Measurements from ENCODE around the gene HDAC7. TPM values are rescaled to one million over a fixed set of nuclear protein-coding genes. Genes with fewer than 3 reads are reported as not detected.

The HDAC7 gene
- total RNA-seq, 2 experiments from 2014 or later: 225 to 247 TPM

DNA sequence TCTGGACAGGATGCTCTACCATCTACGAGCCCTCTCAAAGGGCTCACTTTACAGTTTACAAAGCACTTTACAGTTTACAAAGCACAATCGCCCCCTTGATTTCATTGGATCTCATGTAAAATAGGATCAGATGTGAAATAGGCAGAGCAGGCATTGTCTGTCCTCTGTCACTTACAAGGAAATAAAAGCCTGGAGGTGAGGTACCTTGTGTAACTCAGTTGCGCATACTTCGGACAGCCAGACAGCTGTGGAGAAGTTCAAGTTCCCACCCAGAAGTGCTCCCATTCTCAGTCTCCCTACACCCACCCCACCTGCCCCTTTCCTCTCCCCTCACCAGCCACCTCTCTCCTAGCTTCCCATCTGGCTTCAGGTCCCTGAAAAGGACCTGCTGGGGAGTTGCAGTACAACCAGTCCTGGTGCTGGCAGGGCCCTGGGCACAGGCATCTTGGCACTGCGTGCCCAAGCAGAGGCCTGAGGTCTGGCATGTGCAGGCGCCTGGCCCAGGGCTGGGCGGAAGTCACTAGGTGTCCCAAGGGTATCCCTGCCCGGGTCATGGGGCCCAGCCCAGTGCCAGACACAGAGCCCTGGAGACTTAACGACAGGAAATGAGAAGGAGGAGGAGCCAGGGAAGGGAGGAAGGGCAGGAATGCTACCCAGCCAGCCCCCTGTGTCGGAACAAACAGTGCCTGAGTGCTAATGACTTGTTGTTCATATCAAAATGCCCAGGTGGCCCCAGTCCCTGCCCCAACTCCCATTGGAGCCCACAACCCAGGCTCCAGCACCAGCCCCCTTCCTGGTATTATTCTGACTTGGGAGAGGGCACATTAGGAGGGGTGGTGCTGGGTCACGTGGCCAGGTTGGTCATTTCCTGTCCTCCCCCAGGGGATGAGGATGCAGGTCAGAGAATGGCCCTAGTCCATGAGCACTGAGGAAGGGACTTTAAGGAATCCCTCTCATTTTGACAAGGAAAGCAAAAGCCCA is 66.4 kb downstream of the HDAC7 start:
- POLR2A ChIA-PET: no interaction called here
- CTCF ChIA-PET: interaction anchor here (1.1 to 14.0 kb wide), 2 partner anchors 11 to 26 kb away, joined by 3 to 147 read pairs; no protein-coding TSS in a partner anchor

DNA sequence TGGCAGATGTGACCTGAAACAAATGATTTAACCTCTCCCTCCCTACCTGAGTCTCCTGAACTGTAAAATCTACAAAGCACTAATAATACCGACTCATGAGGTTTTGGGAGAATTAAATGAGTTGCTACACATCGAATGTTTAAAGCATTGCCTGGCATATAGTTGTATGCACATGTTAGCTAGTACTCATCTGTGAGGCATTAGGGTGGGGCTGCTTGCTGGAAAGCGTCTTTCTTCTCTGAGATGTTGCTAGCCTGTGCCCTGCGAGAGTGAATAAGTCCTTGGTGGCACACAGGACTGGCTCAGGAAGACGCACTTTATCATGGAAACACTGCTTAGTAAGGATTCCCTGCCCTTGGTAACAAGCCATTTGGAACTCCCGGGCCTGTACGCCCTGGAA is 67.2 kb downstream of the HDAC7 start:
- ChIA-PET CTCF (interaction anchor here (14.0 kb wide), 1 partner anchor 10 kb away, joined by 147 read pairs; no protein-coding TSS in a partner anchor), POLR2A (no interaction called here)

DNA sequence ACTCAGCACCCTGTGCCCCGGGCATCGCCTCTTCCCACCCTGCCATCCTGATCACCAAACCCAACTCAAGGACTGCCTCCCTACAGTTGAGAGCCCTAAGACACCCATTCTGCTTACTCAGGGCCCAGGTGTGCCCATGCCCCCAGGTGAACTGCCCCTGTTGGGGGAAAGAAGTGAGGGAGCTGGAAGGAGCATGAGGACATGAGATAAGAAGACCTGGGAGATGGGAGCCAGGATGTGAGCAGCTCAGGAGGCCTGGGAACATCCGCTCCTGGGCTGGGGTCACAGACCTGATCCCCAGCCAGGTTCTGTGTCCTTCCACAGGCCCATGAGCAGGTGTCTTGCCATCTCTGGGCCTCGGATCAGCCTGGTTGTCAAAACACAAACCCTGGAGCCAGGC is 67.6 kb downstream of the HDAC7 start:
- CTCF ChIA-PET: interaction anchor here (13.0 to 14.0 kb wide), 2 partner anchors 9 to 22 kb away, joined by 147 to 289 read pairs; partner anchors contain the start of gene SLC48A1
- POLR2A ChIA-PET: no interaction called here

DNA sequence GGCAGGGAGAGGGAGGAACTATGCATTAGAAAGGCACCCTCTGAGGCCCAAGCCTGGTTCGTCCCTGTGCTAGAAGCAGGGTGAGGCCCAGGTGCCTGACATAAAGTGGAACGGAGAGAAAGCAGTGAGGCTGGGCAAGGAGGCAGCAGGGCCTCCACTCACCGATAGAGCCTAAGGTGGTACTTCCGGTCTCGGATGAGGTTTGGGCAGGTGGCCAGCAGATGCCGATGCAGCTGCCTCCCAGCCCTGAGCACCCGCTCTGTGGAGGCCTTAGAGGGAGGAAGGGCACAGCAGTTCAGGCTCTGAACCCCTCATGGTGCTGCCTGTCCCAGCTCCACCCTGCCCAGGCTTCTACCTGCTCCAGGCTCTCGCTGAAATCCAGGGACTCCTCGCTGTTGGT is 68.1 kb downstream of the HDAC7 start:
- ChIA-PET CTCF (interaction anchor here (13.0 to 14.0 kb wide), 2 partner anchors 9 to 22 kb away, joined by 147 to 289 read pairs; partner anchors contain the start of gene SLC48A1), POLR2A (no interaction called here)

DNA sequence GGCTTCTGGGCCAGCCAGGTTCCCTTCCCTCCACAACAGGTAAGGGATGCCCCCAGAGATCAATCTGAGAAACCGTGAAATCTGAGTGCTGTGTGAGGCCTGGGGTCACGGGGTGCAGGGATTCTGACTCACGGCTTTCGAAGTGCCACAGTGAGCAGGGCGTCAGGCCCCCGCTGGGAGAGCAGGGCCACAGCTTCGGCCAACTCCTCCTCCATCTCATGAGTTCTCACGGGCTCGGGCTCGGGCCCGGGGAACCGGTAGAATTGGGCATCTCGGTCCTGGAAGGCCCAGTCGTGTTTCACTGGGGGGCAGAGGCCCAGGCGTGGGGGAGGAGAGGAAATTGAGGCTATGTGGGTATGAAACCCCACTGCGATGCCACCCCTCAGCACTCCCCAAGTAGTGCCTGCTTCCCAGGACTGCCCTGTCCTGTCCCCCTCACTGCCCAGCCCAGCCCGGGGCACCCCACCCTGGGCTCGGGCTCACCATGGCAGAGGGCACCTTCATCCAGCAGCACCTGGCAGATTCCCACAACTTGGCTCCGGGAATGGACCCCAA is 68.7 kb downstream of the HDAC7 start:
- ChIA-PET CTCF (interaction anchor here (13.0 to 14.0 kb wide), 2 partner anchors 8 to 23 kb away, joined by 147 to 289 read pairs; partner anchors contain the start of gene SLC48A1), POLR2A (no interaction called here)

DNA sequence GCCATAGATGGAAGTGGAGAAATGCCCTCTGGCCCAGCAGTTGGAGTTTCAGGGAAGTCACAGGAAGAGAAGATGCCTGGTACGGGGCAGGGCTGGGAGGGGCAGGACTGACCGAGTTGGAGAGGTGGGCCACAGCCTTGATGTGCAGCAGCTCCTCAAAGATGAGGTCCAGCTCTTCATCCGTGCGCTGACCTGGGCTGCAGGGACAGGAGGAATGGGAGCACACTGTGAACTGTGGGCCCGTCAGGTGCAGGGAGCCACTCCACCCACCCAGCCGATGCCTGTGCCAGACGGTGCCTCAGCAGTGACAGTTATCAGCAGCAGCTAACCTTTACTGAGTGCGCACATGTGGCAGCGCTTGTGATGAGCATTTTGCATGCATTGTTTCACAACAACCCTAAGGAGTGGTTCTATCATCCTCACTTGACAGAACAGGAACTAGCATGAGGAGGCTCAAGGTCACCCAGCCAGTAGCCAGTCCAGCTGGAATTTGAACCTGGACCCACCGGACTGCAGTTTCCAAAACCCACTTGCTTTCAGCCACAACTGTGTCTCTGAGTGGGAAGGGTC is 69.4 kb downstream of the HDAC7 start:
- POLR2A ChIA-PET: no interaction called here
- CTCF ChIA-PET: interaction anchor here (0.8 to 14.0 kb wide), 3 partner anchors 8 to 44 kb away, joined by 3 to 289 read pairs (median 147); partner anchors contain the start of genes RPAP3 and SLC48A1

DNA sequence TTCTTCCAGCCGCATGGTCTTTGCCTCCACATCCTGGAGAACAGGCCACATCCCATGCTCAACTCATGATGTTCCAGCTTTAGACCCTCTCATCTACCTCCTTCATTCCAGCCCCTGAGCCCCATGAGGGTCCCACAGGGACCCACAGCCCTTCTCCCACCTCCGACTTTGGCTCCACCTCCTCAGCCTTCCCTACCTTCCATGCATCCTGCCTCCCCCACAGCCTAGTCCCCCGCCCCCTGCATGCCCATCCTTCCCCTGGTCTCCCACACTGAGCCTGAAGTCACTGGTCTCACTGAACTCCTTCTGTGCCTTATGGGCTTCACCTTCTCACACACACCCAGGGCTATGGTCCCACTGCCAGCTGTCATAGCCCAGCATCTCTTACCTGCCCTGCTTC is 70.8 kb downstream of the HDAC7 start:
- ChIA-PET CTCF (interaction anchor here (0.6 to 13.0 kb wide), 3 partner anchors 25 to 916 kb away, joined by 3 to 289 read pairs (median 5); partner anchors contain the start of gene SLC48A1), POLR2A (no interaction called here)

DNA sequence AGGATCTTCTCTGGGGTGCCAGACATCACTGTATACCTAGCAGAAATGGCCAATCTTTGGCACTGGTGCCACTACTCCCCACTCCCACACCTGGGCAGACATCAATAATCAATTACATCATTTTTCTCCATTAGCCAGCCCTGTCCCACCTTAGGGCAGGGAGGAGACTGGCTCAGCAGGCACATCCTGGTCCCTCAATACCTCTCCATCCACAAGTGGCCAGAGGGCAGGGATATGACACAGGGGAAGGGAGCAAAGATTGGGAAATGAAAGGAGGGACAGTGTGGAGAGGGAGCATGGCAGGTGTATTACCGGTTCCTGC is 71.2 kb downstream of the HDAC7 start:
- ChIA-PET CTCF (interaction anchor here (1.8 to 13.0 kb wide), 2 partner anchors 26 to 87 kb away, joined by 5 to 289 read pairs; partner anchors contain the start of gene SLC48A1), POLR2A (no interaction called here)

DNA sequence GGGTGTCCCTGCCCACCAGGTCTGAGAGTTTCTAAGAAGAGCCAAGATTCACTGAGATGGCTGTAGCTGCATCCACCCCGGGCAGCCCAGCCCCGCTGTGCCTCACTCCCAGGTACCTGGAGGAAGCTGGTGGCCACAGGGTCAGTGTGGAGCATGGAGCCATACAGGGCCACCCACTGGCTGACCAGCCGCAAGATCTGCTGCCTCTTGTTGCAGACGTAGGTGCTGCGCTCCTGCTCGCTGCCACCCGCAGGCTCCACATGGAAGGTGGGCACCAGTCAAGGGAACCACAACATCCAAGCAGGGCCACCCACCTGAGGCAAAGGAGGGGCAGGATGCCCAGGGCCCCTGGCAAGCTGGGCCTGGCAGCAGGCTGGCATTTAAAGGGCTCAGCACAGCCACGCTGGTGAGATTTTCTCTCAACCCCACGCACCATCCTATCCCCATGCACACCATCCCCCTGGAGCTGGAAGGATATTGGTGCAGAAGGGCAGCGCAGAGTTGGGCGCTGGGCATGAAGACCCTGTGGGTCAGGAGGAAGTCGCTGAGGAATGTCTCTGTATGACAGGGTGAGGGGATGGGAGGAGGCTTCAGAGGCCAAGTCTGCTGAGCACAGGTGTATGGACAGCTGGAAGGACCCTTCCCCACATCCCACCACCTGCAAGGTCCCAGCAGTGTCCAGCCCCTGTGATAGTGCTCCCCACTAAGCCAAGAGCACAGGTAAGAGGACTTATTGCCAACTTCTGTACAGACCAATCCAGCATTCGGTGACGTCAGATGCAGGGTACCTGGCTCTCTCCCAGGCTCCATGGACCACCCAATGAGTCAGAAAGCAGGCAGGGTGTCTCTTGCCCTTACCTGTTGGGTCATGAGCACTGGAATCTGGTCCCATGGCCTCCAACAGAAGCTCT is 71.9 kb downstream of the HDAC7 start:
- ChIA-PET CTCF (interaction anchor here (1.4 to 13.0 kb wide), 4 partner anchors 26 to 90 kb away, joined by 4 to 289 read pairs (median 5); partner anchors contain the start of gene SLC48A1), POLR2A (no interaction called here)

DNA sequence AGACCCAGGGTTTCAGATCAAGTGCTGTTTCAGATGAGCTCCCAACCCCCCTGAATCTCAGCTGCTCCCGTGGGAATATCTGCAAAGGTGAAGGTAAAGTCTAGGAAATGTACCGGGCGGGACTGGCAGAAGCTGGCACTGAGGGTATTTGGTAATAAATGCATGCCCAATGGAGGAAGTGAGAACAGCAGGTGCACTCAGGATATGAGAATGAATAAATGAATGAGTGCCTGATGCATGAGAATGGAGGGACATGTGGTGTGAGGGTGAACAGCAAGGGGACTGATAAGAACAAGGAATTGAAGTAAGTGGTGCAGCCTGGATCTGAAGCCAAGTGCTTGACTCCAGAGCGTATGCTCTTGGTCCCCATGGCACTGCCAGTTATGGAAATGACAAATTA is 72.6 kb downstream of the HDAC7 start:
- ChIA-PET CTCF (interaction anchor here (1.4 to 13.0 kb wide), 4 partner anchors 27 to 91 kb away, joined by 4 to 289 read pairs (median 5); partner anchors contain the start of gene SLC48A1), POLR2A (no interaction called here)

DNA sequence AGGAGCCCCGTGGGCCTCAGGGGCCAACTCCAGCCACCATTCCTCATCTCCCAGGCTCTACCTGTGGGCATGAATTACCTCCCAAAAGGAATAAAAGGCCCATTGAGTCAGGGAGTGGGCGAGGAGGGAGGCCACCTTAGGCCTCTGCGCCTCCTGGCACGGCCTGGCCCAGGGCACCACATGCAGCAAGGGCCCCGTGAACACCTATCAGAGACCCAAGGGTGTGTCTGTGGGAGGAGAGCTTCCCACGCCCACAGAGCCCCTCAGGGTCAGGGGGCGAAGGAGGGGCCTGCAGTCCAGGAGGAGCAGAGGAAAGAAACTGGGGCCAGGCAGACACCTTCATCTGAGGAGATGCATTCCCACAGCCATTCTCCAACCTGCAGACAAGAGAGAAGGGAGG is 73.2 kb downstream of the HDAC7 start:
- ChIA-PET CTCF (interaction anchor here (1.4 to 13.0 kb wide), 3 partner anchors 27 to 91 kb away, joined by 4 to 289 read pairs (median 5); partner anchors contain the start of gene SLC48A1), POLR2A (no interaction called here)

DNA sequence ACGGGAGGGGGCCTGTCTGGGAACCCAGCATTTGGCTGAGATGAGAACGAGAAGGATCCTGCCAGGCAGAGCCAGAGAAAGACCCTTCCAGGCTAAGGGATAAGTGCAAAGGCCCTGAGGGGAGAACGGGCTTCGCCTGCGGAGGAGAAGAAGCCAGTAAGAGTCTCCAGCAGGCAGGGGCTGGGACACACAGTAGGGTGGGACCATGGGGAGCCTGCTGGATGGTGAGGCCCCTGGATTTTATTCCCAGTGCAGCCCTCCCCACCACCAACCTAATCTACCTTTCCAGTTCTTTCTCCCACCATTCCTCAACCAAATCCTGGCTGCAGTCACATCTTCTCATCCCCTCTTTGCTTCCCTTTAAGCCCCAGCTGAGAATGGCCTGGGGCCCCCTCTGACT is 73.6 kb downstream of the HDAC7 start:
- ChIA-PET CTCF (interaction anchor here (1.7 to 13.0 kb wide), 2 partner anchors 28 to 92 kb away, joined by 5 to 289 read pairs; partner anchors contain the start of gene SLC48A1), POLR2A (no interaction called here)

DNA sequence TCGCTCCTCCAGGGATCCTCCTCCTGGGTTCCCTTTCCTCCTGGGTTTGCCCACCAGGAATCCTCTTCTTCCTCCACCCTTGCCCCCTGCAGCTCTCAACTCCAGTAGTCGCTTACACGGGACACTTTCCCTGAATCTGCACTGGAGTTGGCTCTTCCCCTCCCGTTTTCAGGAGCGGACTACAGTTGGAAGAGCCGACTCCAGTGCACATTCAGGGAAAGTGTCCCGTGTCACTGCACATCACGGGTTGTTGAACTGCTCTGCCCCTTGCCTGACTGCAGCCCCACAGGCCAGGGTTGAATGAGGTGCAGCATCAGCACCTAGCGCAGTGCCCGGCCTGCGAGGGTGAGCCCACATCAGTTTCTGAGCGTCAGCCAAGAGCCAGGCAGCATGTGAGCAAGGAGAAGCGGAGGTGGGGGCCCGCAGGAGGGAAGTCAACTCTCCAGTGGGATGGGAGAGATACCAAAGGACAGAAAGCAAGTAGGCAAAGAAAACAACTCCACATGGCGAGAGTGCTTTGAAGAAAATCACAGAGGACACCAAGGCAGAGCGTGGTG is 74.1 kb downstream of the HDAC7 start:
- POLR2A ChIA-PET: no interaction called here

DNA sequence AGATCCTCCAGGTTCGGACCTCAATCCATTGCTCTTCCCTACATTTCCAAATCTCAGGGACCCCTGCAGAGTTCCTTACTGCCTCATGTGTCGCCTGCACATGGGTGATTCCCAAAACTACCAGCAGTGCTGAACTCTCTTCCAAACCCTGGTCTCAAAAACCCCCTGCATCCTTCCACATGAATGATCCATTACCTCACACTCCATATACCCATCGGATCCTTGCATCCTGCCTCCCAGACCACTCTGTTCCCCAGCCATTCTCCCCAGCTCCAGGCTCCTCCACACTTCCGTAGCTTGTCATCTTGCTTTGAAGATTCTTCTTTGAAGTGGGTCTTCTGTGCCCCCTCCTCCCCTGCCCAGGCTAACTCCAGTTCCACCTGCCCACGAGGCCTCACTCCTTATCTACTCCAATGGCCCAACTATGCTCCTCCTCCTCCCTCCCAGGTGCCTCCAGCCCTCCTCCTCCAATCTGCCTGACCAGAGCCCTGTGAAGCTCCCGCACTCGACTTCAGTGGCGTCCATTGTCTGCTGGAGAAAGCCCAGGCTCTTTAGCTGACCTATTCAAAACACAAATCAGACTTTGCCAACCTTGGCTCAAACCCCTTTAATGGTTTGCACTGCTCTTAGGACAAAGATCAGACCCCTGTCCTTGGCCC is 74.8 kb downstream of the HDAC7 start:
- ChIA-PET CTCF (interaction anchor here (0.7 to 13.0 kb wide), 13 partner anchors 9 to 205 kb away, joined by 3 to 289 read pairs (median 5); partner anchors contain the start of genes RAPGEF3 and SLC48A1), POLR2A (interaction anchor here (0.7 kb wide), 1 partner anchor 20 kb away, joined by 4 read pairs; the partner anchor contains the start of gene ENDOU)

More for the DNA sequence above, 74.1 kb downstream of the HDAC7 start:
- CTCF ChIA-PET: interaction anchor here (1.5 to 13.0 kb wide), 5 partner anchors 9 to 88 kb away, joined by 4 to 289 read pairs (median 48); partner anchors contain the start of genes RAPGEF3 and SLC48A1

DNA sequence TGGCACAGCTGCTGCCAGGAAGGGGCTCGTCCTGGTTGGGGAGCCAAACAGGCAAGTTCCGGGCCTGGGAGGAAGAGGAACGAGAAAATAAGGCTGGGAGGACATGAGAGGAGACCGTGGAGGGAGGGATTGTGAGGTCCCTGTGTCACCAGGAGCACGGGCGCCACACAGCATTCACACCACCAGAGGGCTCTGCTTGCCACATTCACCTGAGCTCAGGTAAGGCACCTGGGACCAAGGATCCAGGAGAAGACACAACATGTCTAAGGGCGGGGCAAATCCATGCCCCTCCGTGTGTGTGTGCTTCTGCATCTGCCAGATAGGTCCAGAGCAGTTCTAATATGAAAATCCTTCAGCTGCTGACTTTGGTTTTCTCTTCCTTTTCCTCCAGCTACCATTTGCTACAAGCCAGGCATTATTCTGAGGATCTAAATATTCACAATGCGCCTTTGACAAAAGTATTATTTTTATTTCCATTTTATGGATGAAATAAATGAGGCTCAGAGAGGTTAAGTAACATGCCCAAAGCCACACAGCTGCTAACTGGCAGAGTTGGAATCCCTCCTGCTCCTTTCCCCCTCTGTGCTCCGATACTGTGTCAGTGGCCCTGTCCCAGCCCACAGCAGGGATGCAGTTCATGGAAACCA is 75.6 kb downstream of the HDAC7 start:
- POLR2A ChIA-PET: interaction anchor here (0.7 kb wide), 1 partner anchor 19 kb away, joined by 4 read pairs; the partner anchor contains the start of gene ENDOU
- CTCF ChIA-PET: interaction anchor here (0.7 to 13.0 kb wide), 17 partner anchors 8 to 205 kb away, joined by 3 to 289 read pairs (median 5); partner anchors contain the start of genes RAPGEF3 and SLC48A1

DNA sequence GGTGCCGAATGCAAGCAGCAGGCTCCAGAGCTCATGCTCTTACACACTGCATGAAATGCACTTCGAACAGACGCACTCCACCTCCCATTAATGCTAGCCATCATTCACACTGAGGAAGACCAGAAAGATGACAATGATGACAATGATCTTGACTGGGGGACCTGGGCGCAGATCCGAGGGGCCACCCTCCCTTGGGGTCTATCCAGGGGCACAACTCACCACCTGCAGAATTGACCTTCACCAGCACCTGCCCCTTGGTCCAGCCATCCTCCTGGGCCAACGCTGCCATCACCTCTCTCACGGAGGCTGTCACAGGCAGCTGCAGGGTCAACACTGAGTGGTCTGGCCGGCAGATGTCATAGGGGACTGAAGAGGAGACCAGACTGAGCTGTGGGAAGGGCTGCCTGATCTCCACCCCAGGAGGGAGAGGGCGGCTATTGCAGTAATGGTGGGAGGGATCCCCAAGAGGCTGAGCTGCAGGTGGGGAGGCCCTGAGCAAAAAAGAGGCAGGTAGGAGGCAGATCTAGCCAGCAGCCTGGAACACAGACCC is 76.3 kb downstream of the HDAC7 start:
- CTCF ChIA-PET: interaction anchor here (0.6 to 13.0 kb wide), 18 partner anchors 11 to 443 kb away, joined by 3 to 289 read pairs (median 8); partner anchors contain the start of genes RAPGEF3 and SLC48A1
- POLR2A ChIA-PET: interaction anchor here (1.0 kb wide), 1 partner anchor 39 kb away, joined by 3 read pairs; no protein-coding TSS in a partner anchor

Measured in activated CD8-positive, alpha-beta memory T cell treated with anti-CD3 and anti-CD28 coated beads for 36 hours (primary cell).